ENCODE data around the gene HACD2.
"Not testable (repeated sequence)": the region's sequence is repeated elsewhere in the genome, so short reads cannot be mapped to it uniquely, and the experiment has no call there.

The HACD2 gene

GRCh38 chr3:123609063-123609462 is 24.2 kb upstream of the HACD2 start:
- TF ChIP-seq, protein P1, sequence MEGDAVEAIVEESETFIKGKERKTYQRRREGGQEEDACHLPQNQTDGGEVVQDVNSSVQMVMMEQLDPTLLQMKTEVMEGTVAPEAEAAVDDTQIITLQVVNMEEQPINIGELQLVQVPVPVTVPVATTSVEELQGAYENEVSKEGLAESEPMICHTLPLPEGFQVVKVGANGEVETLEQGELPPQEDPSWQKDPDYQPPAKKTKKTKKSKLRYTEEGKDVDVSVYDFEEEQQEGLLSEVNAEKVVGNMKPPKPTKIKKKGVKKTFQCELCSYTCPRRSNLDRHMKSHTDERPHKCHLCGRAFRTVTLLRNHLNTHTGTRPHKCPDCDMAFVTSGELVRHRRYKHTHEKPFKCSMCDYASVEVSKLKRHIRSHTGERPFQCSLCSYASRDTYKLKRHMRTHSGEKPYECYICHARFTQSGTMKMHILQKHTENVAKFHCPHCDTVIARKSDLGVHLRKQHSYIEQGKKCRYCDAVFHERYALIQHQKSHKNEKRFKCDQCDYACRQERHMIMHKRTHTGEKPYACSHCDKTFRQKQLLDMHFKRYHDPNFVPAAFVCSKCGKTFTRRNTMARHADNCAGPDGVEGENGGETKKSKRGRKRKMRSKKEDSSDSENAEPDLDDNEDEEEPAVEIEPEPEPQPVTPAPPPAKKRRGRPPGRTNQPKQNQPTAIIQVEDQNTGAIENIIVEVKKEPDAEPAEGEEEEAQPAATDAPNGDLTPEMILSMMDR (IDR thresholded peaks at IDR 0.05; ENCODE audit: low read depth, low read length): no peak
- no peak for DNase-seq (ENCODE audit: extremely low read depth, low read depth)

GRCh38 chr3:123608263-123608937 is 23.5 kb upstream of the HACD2 start:
- DNase-seq (ENCODE audit: extremely low read depth, low read depth): no peak
- TF ChIP-seq, protein P1 (IDR thresholded peaks at IDR 0.05; ENCODE audit: low read depth, low read length): no peak

DNA sequence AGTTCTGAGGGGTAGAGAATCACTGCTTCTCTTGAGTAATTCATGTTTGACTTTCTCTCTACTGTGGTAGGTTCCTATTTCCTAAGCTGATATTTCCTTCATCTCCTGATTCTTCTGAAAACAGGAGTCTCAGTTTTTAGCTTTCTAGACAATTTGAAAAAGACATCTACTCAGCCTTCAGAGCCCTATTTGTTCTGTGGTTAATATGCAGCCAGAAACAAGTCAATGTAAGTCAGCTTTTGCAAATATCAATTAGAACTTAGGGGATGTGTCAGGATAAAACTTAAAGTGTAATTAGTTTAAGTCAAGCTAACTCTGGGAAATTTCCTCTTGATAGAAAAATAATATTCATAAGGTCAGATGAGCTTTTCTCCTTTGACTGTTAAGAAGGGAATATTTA is 21.7 kb upstream of the HACD2 start:
- DNase-seq (ENCODE audit: extremely low read depth, low read depth): no peak
- TF ChIP-seq, protein P1 (IDR thresholded peaks at IDR 0.05; ENCODE audit: low read depth, low read length): no peak

DNA sequence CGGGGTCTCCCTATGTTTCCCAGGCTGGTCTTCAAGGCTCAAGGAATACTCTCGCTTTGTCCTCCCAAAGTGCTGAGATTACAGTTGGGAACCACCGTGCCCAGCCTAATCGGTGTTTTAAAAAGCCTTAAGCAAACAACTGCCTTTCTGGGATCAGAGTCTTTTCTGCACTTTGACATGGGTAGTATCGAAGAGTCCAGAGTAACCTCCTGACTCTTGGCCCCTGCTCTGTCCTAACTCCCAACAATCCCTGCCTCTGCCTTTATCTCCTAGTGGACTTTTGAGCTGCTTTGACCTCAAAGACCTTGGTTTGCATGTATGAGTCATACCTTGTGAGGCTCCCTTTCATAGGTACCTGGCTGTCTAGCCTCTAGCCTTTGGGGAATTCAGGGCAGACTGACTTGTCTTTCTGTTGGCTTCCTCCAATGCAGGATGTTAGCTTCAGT is 21.0 kb upstream of the HACD2 start:
- TF ChIP-seq, protein P1 (IDR thresholded peaks at IDR 0.05; ENCODE audit: low read depth, low read length): no peak
- no peak for DNase-seq (ENCODE audit: extremely low read depth, low read depth)

DNA sequence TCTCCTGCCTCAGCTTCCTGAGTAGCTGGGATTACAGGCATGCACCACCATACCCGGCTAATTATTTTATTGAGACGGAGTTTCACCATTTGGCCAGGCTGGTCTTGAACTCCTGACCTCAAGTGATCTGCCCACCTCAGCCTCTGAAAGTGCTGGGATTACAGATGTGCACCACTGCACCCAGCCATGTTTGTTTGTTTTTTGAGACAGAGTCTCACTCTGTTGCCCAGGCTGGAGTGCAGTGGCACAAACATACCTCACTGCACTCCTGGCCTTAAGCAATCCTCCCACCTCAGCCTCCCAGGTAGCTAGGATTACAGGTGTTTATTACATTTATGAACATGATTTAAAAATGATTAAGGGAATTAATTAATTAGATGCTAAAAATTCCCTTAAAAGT is 18.3 kb upstream of the HACD2 start:
- not testable (repeated sequence) for DNase-seq (ENCODE audit: extremely low read depth, low read depth)

DNA sequence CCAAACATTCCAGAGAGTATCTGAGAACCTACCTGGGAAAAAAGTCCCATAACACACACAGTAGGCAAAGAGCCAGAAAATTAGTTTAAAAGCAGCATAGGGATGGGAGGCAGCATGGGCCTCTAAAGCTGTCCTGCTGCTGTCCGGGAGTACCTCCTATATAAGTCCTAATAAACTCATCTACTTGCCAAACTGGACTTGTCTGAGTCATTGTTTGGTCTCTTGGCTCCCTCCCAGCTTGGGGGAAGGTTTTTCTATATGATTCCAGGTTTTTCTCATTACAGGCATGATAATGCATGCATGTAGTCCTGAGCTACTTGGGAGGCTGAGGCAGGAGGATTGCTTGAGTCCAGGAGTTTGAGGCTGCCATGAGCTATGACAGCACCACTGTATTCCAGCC is 17.5 kb upstream of the HACD2 start:
- peak; percentile 42 for DNase-seq (ENCODE audit: extremely low read depth, low read depth)
- TF ChIP-seq, protein P1 (IDR thresholded peaks at IDR 0.05; ENCODE audit: low read depth, low read length): no peak

- DNase-seq (ENCODE audit: extremely low read depth, low read depth): not testable (repeated sequence)
These were observed 16.0 kb upstream of the HACD2 start for GRCh38 chr3:123600863-123601262.

- DNase-seq (ENCODE audit: extremely low read depth, low read depth): no peak
- TF ChIP-seq, protein P1 (IDR thresholded peaks at IDR 0.05; ENCODE audit: low read depth, low read length): no peak
These were observed 12.7 kb upstream of the HACD2 start for GRCh38 chr3:123597561-123597960.

All from AG09319 (cell line).